Measurements from ENCODE around the gene BPGM. TPM values are rescaled to one million over a fixed set of nuclear protein-coding genes. Genes with fewer than 3 reads are reported as not detected.
A peak's percentile ranks its signal among the peaks of the same experiment; 100 is the strongest.
"Not testable (repeated sequence)": the region's sequence is repeated elsewhere in the genome, so short reads cannot be mapped to it uniquely, and the experiment has no call there.

The BPGM gene
- total RNA-seq, 4 donors from 2014 or later: 11.9 to 23.9 (median 15.7) TPM

GRCh38 chr7:134640842-134641715, 5.6 kb upstream of the BPGM start:
- no peaks in the 10 kb centered on the region for H3K36me3 ChIP-seq
- no peak for DNase-seq
- intact Hi-C loops (cut with DNase I): no loop called here
- WGBS, 2 donors: 89 to 90% methylated on average over 3 of the region's 3 CpGs
- H3K27me3 ChIP-seq: no peaks in the 10 kb centered on the region
- no peaks in the 10 kb centered on the region for H3K9me3 ChIP-seq
- H3K27ac ChIP-seq: no peak overlapping the region
- H3K4me3 ChIP-seq (replicated peaks in 1 of 3): no peak overlapping the region
- H3K4me1 ChIP-seq: peaks cover 7 to 12% of the 10 kb centered on the region in 2 donors
- TF ChIP-seq POLR2A (IDR thresholded peaks at IDR 0.05) (no peak), CTCF (IDR thresholded peaks at IDR 0.05) (no peak)

- WGBS, 2 donors: 86 to 90% methylated on average over 4 of the region's 4 CpGs
- H3K27me3 ChIP-seq; H3K4me3 ChIP-seq (replicated peaks in 1 of 3); H3K9me3 ChIP-seq; intact Hi-C loops (cut with DNase I); H3K36me3 ChIP-seq; H3K27ac ChIP-seq; DNase-seq: not testable (repeated sequence)
- H3K4me1 ChIP-seq: peaks cover 7 to 11% of the 10 kb centered on the region in 2 donors
These were observed 4.7 kb upstream of the BPGM start for GRCh38 chr7:134641981-134642380.

GRCh38 chr7:134643131-134643530, 3.5 kb upstream of the BPGM start:
- Histone ChIP-seq H3K9me3 (no peaks in the 10 kb centered on the region), H3K27ac (no peak overlapping the region), H3K4me3 (replicated peaks in 1 of 3) (no peak overlapping the region), H3K36me3 (no peaks in the 10 kb centered on the region), H3K4me1 (peaks cover 7 to 11% of the 10 kb centered on the region in 2 donors), H3K27me3 (no peaks in the 10 kb centered on the region)
- TF ChIP-seq POLR2A (IDR thresholded peaks at IDR 0.05) (no peak), CTCF (IDR thresholded peaks at IDR 0.05) (no peak)
- 87 to 92% methylated on average over 1 of the region's 1 CpG for WGBS, 2 donors
- DNase-seq: no peak
- intact Hi-C loops (cut with DNase I): no loop called here

- WGBS, 2 donors: 58 to 59% methylated on average over 5 of the region's 5 CpGs
- Histone ChIP-seq H3K27me3 (no peaks in the 10 kb centered on the region), H3K27ac (peak overlapping the region in 1 of 3 donors; percentile 63), H3K9me3 (no peaks in the 10 kb centered on the region), H3K4me1 (peaks cover 7 to 11% of the 10 kb centered on the region in 2 donors), H3K4me3 (replicated peaks in 1 of 3) (peak overlapping the region in 1 of 3 donors; percentile 51), H3K36me3 (no peaks in the 10 kb centered on the region)
- TF ChIP-seq CTCF (IDR thresholded peaks at IDR 0.05) (no peak), POLR2A (IDR thresholded peaks at IDR 0.05) (no peak)
- intact Hi-C loops (cut with DNase I): no loop called here
- DNase-seq: no peak
These were observed 1.2 kb upstream of the BPGM start for GRCh38 chr7:134645478-134645877.

- H3K27me3 ChIP-seq: no peaks in the 10 kb centered on the region
- TF ChIP-seq POLR2A (IDR thresholded peaks at IDR 0.05) (no peak), CTCF (IDR thresholded peaks at IDR 0.05) (no peak)
- peak overlapping the region; percentile 51 to 74 (median 63) for H3K27ac ChIP-seq
- H3K4me3 ChIP-seq (replicated peaks in 1 of 3): peak overlapping the region in 2 of 3 donors; percentile 51 to 76
- 2 to 4% methylated on average over 8 of the region's 8 CpGs for WGBS, 2 donors
- intact Hi-C loops (cut with DNase I): no loop called here
- H3K4me1 ChIP-seq: peaks cover 7 to 11% of the 10 kb centered on the region in 2 donors
- peak; percentile 13 to 16 for DNase-seq
- no peaks in the 10 kb centered on the region for H3K9me3 ChIP-seq
- H3K36me3 ChIP-seq: no peaks in the 10 kb centered on the region
These were observed 718 bp upstream of the BPGM start for GRCh38 chr7:134645935-134646334.

Measured in thyroid gland (tissue), 4 donors.